Left renal cortex interstitium (tissue), 4 donors: ENCODE measurements around the gene APP. TPM values are rescaled to one million over a fixed set of nuclear protein-coding genes. Genes with fewer than 3 reads are reported as not detected.

Source experiments
- DNase-seq, 4 donors: peaks; one replicate each; pipeline ENCODE4 v3.0.0-alpha.2; 2013; ENCODE audit warnings: low read depth in 4 of 4, low spot score in 2 of 4, missing footprints in 1 of 4
- polyA plus RNA-seq, 4 donors: library from polyadenylated mRNA; unstranded; fragments of 120-200 nt; gene quantifications; one replicate each; pipeline ENCODE4 v1.2.1, GENCODE V29; 2013; ENCODE audit not compliant: insufficient read length in 4 of 4

Gene APP
- polyA plus RNA-seq, 4 donors, result 778 to 959 (median 848) TPM

DNA sequence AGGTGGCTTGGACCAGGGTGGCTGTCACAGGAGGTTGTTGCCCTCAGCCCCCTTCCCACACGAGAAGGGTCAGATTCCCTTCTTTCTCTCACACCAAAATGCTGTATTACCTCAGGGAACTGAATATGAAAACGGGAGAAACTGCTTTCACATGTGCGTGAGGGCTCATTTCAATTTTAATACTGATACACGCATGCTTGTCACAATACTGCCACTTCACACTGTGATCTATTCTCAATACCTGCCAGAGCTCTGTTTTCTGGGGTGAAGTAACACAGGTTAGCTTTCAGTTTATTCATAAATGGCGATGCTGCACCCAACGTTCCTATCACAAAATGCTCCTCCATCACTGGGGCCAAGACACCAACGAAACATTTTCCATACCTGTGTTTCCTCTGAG lies 181.8 kb downstream of the APP start:
- DNase-seq, result no peak

DNA sequence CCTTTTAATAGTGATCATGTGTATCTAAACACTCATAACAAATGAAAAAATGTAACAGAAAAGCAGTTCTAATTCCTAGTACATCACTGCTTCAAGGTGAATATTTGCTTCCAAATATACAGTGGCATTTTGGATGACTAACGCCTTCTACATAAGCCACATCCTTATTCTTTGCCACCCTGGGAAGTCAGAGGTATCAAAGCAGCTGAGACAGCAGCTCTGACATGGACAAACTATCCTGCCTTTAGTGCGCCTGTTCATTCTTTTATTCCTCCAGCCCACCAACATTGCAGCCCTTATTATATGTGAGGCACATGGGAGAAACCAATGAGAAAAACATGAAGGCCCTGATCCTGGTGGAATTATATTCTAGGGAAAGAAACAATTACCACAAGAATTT lies 183.0 kb downstream of the APP start:
- no peak for DNase-seq

DNA sequence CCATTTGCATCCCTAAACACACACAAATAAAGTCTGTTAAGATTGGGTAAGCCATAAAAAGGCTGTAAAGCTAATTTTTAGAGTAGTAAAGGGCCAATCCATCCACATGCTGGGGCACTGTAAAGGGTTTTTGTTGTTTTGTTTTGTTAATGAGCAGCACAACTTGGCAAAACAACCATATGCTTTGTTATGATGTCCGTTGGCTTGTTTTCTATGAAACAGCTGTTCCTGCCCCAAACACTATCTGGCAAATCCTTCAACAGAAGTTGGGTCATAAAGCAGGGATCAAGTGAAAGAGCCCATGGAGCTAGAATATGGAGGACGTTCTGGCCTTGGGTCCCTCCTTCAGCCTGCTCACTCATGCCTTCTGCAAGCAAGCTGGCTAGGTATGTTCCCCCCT lies 183.6 kb downstream of the APP start:
- no peak for DNase-seq

DNA sequence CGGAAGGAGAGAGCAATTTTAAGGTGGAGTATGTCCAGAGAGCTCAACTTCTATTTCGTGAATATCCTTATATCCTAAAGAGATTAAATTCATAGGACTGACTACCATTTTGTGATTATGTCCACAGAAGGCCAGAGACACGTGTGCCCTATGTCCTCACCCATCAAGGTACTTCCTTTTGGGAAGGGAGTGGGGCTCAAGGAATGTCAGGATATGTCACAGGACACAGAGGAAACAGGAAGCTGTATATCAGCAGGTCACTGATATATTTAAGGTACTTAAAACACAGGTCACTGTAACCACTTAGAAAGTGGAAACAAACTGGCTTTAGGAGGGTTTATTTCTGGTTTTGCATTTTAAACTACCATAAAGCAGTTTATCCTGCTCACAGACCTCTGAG lies 184.6 kb downstream of the APP start:
- no peak for DNase-seq

DNA sequence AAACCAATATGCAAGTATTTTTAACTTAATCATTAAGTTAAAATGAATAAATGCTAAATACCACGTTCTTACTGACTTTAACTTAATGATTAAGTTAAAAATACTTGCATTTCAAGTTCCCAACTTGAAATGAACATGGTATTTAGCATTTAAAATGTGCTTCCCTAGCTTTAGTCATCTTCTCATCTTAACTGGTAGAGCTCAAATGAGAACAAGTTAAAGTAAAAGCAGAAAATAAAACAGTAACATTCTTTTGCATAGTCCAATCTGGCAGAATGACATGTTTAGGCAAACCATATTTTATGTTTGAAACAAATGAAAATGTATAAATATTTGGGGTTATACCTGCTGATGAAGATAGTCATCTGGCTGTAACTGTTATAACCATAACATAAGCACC lies 186.0 kb downstream of the APP start:
- DNase-seq, result no peak

- no peak for DNase-seq
Observed at GRCh38 chr21:25983745-25984144, 186.8 kb downstream of the APP start.

DNA sequence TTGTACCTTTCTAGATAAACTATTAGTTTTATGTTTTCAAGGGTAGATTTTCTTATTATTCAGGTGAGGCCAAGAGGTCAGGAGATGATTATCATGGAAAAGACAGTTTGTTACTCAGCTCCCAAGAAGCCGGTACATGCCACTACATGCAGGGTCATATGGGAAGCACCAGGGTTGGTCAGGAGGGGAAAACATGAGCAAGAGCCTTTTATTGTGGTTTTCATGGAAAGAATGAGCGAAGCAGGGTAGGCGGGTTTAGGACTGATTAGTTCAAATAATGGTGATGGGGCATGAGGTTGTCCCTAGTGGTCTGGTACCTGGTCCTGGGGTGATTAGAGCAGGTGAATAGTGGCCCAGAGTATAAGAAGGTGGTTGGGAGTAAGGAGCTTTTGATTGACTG lies 189.9 kb downstream of the APP start:
- DNase-seq, result no peak

DNA sequence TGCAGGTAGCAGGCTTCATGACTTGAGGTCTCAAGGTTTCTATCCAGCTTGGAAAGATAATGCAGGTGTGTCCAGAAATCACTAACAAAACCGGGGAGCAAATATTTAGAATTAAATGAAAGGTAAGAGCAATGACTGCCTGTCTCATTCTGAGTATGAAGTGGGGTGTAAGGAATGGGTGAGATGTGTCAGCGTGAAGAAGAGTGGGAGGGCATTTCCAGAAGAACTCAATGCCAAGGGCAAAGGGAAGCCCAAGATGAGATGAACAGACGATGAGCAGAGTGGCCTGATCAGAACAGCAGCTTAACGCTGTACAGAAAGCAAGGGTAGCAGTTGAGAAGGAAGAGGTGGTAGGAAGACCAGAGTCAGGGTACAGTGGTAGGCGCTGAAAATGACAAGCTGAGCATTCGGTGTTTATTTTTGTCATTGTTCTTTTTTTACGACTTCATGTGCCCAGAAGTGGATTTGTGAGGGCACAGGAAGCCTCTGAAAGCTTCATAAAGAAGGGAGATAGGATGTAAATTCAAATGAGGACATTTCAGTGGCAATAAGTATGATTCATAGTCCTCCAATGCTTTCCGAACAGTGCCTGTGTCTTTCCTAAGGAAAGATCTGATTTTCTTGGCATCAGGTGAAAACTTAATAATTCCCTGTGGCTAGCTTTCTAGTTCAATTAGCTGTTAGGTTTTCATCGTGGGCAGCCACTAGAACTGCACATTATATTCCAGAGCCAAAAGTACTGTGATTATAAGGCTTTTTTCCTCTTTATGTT lies 190.5 kb downstream of the APP start:
- no peak for DNase-seq

DNA sequence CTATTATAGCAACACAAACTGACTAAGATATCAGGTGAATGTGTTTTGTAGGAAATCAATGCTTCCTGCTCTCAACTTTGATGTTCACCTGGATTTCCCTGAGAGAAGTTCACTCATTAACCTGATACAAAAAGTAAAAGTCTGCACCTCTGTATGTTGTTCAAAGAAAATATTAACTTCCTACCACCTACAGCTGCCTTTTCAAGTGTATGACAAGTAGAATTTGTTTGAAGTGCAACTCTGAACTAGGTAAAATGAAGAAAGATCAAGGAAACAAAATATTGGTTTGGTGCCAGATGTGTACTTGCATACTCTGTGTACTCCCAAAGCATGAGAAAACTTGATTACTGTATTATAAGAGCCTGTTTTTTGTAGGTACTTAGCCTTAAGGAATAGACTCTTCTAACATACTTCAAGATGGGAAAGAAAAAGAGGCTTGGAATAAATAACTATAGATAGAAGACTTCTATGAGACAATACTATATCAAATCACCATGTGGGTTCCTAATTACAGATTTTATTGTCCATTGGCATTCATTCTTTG lies 193.4 kb downstream of the APP start:
- no peak for DNase-seq

DNA sequence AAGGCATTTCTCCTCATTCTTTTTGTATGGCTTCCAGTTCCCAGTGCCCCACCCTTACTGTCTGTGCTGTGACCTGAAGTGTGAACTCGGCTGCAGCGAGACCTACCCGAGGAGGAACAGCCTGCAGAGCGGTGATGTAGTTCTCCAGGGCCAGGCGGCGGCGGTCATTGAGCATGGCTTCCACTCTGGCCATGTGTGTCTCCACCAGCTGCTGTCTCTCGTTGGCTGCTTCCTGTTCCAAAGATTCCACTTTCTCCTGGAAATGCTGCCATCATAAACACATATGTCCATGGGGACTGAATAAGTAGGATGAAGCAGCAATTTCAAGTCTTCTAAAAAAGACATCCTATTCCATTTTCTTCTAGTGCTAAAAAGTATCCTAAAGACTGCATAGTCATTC lies 195.6 kb downstream of the APP start:
- DNase-seq, result no peak

- no peak for DNase-seq
Observed at GRCh38 chr21:25970254-25970930, 200.2 kb downstream of the APP start.

GRCh38 chr21:25967901-25968438 lies 202.6 kb downstream of the APP start:
- no peak for DNase-seq

GRCh38 chr21:25967181-25967900 lies 203.2 kb downstream of the APP start:
- no peak for DNase-seq

GRCh38 chr21:25965951-25966707 lies 204.4 kb downstream of the APP start:
- no peak for DNase-seq

DNA sequence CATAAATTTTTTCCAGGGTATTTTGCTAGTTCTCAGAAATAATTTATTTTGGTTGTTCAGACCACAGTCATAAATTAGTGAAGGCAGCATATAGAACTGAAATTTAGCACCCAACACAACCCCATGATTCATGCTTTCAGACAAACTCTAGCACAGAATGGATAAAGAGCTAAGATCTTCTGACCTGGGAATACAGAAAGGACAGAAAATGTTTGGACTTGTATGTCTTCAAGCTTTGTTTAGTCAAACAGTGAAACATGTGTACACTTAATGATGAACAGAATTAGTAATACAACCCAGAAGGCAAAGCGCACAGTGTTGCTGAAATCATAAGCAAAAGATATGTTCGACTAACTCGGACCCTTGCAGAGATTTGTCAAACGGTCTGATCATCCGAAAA lies 205.6 kb downstream of the APP start:
- no peak for DNase-seq

GRCh38 chr21:25964015-25964414 lies 206.6 kb downstream of the APP start:
- DNase-seq, result no peak

DNA sequence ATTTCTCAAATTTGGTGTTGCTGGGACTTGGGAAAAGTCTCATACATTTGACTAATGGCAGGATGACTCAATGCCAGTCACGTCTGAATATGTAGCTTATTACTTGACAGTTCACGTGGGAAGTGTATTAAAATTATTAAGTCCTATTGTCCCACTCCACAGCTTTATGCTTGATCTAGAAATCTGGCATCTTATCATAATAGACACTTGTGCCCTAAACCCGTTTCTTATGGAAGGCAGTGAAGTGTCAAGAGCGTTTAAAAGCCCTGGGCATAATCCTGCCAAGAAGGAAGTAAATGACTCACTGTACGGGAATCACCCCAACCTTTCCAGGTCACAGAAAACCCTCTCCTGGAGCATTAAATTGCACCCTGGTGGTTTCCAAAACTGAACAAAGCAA lies 207.4 kb downstream of the APP start:
- DNase-seq, result no peak

DNA sequence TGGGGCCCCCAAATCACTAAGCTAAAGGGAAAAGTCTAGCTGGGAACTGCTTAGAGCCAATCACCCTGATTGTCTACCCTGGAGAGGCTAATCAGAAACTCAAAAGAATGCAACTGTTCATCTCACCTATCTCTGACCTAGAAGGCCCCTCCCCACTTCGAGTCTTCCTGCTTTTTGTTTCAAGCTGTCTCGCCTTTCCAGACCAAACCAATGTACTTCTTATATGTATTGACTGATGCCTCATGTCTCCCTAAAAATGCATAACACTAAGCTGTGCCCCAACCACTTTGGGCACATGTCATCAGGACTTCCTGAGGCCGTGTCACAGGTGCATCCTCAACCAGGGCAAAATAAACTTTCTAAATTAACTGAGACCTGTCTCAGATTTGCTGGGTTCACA lies 209.5 kb downstream of the APP start:
- no peak for DNase-seq

- DNase-seq, result no peak
Observed at GRCh38 chr21:25960402-25960801, 210.2 kb downstream of the APP start.

DNA sequence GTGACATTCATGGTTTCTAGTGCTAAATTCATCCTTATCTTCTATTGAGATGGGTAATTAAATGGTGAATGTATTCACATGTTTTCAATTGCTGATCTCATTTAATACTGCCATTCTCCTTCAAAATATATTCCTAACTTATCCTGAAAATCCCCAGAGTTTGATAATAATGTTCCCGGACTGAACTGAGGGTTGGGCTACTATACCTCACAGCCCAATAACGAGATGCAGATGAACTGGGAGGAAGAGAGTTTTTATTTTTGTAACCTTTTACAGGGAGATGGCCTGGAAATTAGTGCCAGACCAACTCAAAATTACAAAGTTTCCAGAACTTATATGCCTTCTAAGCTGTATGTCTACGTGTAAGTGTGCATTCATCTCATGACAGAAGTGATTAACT lies 210.8 kb downstream of the APP start:
- DNase-seq, result no peak
